Neural cell (in vitro differentiated cells): Measurements from ENCODE around the gene ROR1. TPM values are rescaled to one million over a fixed set of nuclear protein-coding genes. Genes with fewer than 3 reads are reported as not detected.

Source experiments
- H2AFZ ChIP-seq: fragments of 200-600, 300-800 bp; sonication (generic), shearing (Covaris generic); 2 replicates; pipeline ENCODE4 v1.6.0; 2014; ENCODE audit warnings: low read depth, mild to moderate bottlenecking, antibody characterized with exemption, low read length, moderate library complexity
- H3F3A ChIP-seq: fragments of 200-600 bp; shearing (Covaris generic); 2 replicates; pipeline ENCODE4 v1.6.1; 2016; ENCODE audit warnings: mild to moderate bottlenecking, moderate library complexity, mixed read lengths, antibody characterized with exemption, low read length; ENCODE audit not compliant: insufficient read depth, poor library complexity, severe bottlenecking
- H3K27ac ChIP-seq: fragments of 200-600, 300-800 bp; sonication (generic), shearing (Covaris generic); 2 replicates; pipeline ENCODE4 v1.5.1; 2014; ENCODE audit warnings: mild to moderate bottlenecking, low read length, moderate library complexity
- H3K27me3 ChIP-seq: fragments of 300-800, 200-600 bp; sonication (generic), shearing (Covaris generic); 2 replicates; pipeline ENCODE4 v1.6.0; 2014; ENCODE audit warnings: mild to moderate bottlenecking, low read depth, low read length, moderate library complexity; ENCODE audit not compliant: insufficient read depth
- H3K36me3 ChIP-seq: fragments of 300-800, 200-600 bp; sonication (generic), shearing (Covaris generic); 2 replicates; pipeline ENCODE4 v1.5.1; 2014; ENCODE audit warnings: mild to moderate bottlenecking, antibody characterized with exemption, low read length, moderate library complexity; ENCODE audit not compliant: insufficient read depth
- H3K4me2 ChIP-seq: fragments of 300-800, 200-600 bp; sonication (generic), shearing (Covaris generic); 2 replicates; pipeline ENCODE4 v1.6.0; 2014; ENCODE audit warnings: mild to moderate bottlenecking, low read length
- H3K4me3 ChIP-seq: fragments of 300-800, 200-600 bp; sonication (generic), shearing (Covaris generic); 2 replicates; pipeline ENCODE4 v1.5.1; 2014; ENCODE audit warnings: mild to moderate bottlenecking, low read length, moderate library complexity
- H3K79me2 ChIP-seq: fragments of 200-600 bp; shearing (Covaris generic); replicated peaks from 2 replicates; pipeline ENCODE4 v1.6.0; 2014; ENCODE audit warnings: mild to moderate bottlenecking, low read length, moderate library complexity; ENCODE audit not compliant: insufficient read depth
- H3K9ac ChIP-seq: fragments of 300-800, 200-600 bp; sonication (generic), shearing (Covaris generic); 2 replicates; pipeline ENCODE4 v1.6.1; 2016; ENCODE audit warnings: mild to moderate bottlenecking, low read length, mixed read lengths
- H3K9me2 ChIP-seq: fragments of 200-600 bp; shearing (Covaris generic); 2 replicates; pipeline ENCODE4 v1.6.1; 2016; ENCODE audit warnings: mild to moderate bottlenecking, low read length, mixed read lengths; ENCODE audit not compliant: insufficient read depth
- H3K9me3 ChIP-seq: fragments of 200-600, 300-800 bp; sonication (generic), shearing (Covaris generic); 2 replicates; pipeline ENCODE4 v1.6.1; 2016; ENCODE audit warnings: mild to moderate bottlenecking, mixed run types, low read length, moderate library complexity, mixed read lengths
- H4K20me1 ChIP-seq: fragments of 200-600 bp; shearing (Covaris generic); 2 replicates; pipeline ENCODE4 v1.6.1; 2016; ENCODE audit warnings: mild to moderate bottlenecking, mixed run types; ENCODE audit not compliant: insufficient read depth
- CTCF ChIP-seq: fragments of 450-650 bp; IDR thresholded peaks from 2 replicates; pipeline ENCODE4 v1.5.1; 2014; ENCODE audit warnings: antibody characterized with exemption, mild to moderate bottlenecking, moderate library complexity; ENCODE audit not compliant: poor library complexity, severe bottlenecking
- EP300 ChIP-seq: fragments of 450-650 bp; conservative IDR thresholded peaks from 2 replicates; pipeline ENCODE4 v1.6.1; 2014; ENCODE audit warnings: antibody characterized with exemption, mild to moderate bottlenecking, moderate library complexity; ENCODE audit not compliant: poor library complexity, severe bottlenecking
- MXI1 ChIP-seq: fragments of 450-650 bp; conservative IDR thresholded peaks from 2 replicates; pipeline ENCODE4 v1.6.1; 2014; ENCODE audit warnings: antibody characterized with exemption, mild to moderate bottlenecking; ENCODE audit not compliant: poor library complexity, severe bottlenecking
- POLR2AphosphoS5 ChIP-seq: IDR thresholded peaks from 2 replicates; pipeline ENCODE4 v1.6.1; 2012
- RAD21 ChIP-seq: fragments of 450-650 bp; conservative IDR thresholded peaks from 2 replicates; pipeline ENCODE4 v1.6.1; 2014; ENCODE audit warnings: antibody characterized with exemption, mild to moderate bottlenecking, moderate library complexity
- REST ChIP-seq: IDR thresholded peaks from 2 replicates; pipeline ENCODE4 v1.6.1; 2012; ENCODE audit warnings: borderline replicate concordance
- SMC3 ChIP-seq: fragments of 450-650 bp; conservative IDR thresholded peaks from 2 replicates; pipeline ENCODE4 v1.6.1; 2014; ENCODE audit warnings: antibody characterized with exemption, mild to moderate bottlenecking, moderate library complexity; ENCODE audit not compliant: poor library complexity
- TAF1 ChIP-seq: IDR thresholded peaks from 2 replicates; pipeline ENCODE4 v1.6.1; 2012; ENCODE audit warnings: low read depth
- polyA plus RNA-seq: library from polyadenylated mRNA; depleted of rRNA; stranded (reverse); fragments of >200 nt; gene quantifications from 2 replicates; pipeline ENCODE4 v1.2.3, GENCODE V29; 2014

ROR1 gene
- polyA plus RNA-seq, 1 donor from 2014 or later, result 0.27 TPM

GRCh38 chr1:64176659-64177058 is 402.8 kb downstream of the ROR1 start:
- no peak overlapping the region for H2AFZ ChIP-seq
- no peaks in the 10 kb centered on the region for H3K9me3 ChIP-seq
- H3K9ac ChIP-seq, result no peak overlapping the region
- no peak overlapping the region for H3K27ac ChIP-seq
- no peaks in the 10 kb centered on the region for H4K20me1 ChIP-seq
- no peak overlapping the region for H3K4me2 ChIP-seq
- H3K36me3 ChIP-seq, result no peaks in the 10 kb centered on the region
- no peak overlapping the region for H3K4me3 ChIP-seq
- TF ChIP-seq TAF1, result no peak
- TF ChIP-seq RAD21, result no peak
- no peak for TF ChIP-seq CTCF
- no peak for TF ChIP-seq REST
- TF ChIP-seq MXI1, result no peak
- TF ChIP-seq SMC3, result no peak
- H3K27me3 ChIP-seq, result no peaks in the 10 kb centered on the region
- H3K79me2 ChIP-seq, result no peaks in the 10 kb centered on the region
- H3K9me2 ChIP-seq, result no peaks in the 10 kb centered on the region
- no peaks in the 10 kb centered on the region for H3F3A ChIP-seq

- H4K20me1 ChIP-seq, result no peaks in the 10 kb centered on the region
- H3K4me2 ChIP-seq, result no peak overlapping the region
- H3F3A ChIP-seq, result no peaks in the 10 kb centered on the region
- no peaks in the 10 kb centered on the region for H3K36me3 ChIP-seq
- H3K27me3 ChIP-seq, result no peaks in the 10 kb centered on the region
- no peak overlapping the region for H2AFZ ChIP-seq
- H3K9me3 ChIP-seq, result no peaks in the 10 kb centered on the region
- no peak for TF ChIP-seq TAF1
- no peak for TF ChIP-seq RAD21
- no peak for TF ChIP-seq POLR2AphosphoS5
- no peak for TF ChIP-seq SMC3
- no peak for TF ChIP-seq CTCF
- no peak for TF ChIP-seq EP300
- TF ChIP-seq MXI1, result no peak
- H3K27ac ChIP-seq, result no peak overlapping the region
- H3K9me2 ChIP-seq, result no peaks in the 10 kb centered on the region
- no peak overlapping the region for H3K4me3 ChIP-seq
- H3K79me2 ChIP-seq, result no peaks in the 10 kb centered on the region
- no peak overlapping the region for H3K9ac ChIP-seq
Observed at GRCh38 chr1:64179588-64179987, 405.8 kb downstream of the ROR1 start.
